Neural cell (in vitro differentiated cells): Measurements from ENCODE around the gene METTL8.

Source experiments
- EP300 ChIP-seq: fragments of 450-650 bp; conservative IDR thresholded peaks from 2 replicates; pipeline ENCODE4 v1.6.1; 2014; ENCODE audit warnings: antibody characterized with exemption, mild to moderate bottlenecking, moderate library complexity; ENCODE audit not compliant: poor library complexity, severe bottlenecking
- MXI1 ChIP-seq: fragments of 450-650 bp; conservative IDR thresholded peaks from 2 replicates; pipeline ENCODE4 v1.6.1; 2014; ENCODE audit warnings: antibody characterized with exemption, mild to moderate bottlenecking; ENCODE audit not compliant: poor library complexity, severe bottlenecking
- TF ChIP-seq, protein P1 (sequence below): IDR thresholded peaks from 2 replicates; pipeline ENCODE4 v1.6.1; 2012; ENCODE audit warnings: borderline replicate concordance
- TF ChIP-seq, protein P2 (sequence below): fragments of 450-650 bp; IDR thresholded peaks from 2 replicates; pipeline ENCODE4 v1.5.1; 2014; ENCODE audit warnings: antibody characterized with exemption, mild to moderate bottlenecking, moderate library complexity; ENCODE audit not compliant: poor library complexity, severe bottlenecking

DNA sequence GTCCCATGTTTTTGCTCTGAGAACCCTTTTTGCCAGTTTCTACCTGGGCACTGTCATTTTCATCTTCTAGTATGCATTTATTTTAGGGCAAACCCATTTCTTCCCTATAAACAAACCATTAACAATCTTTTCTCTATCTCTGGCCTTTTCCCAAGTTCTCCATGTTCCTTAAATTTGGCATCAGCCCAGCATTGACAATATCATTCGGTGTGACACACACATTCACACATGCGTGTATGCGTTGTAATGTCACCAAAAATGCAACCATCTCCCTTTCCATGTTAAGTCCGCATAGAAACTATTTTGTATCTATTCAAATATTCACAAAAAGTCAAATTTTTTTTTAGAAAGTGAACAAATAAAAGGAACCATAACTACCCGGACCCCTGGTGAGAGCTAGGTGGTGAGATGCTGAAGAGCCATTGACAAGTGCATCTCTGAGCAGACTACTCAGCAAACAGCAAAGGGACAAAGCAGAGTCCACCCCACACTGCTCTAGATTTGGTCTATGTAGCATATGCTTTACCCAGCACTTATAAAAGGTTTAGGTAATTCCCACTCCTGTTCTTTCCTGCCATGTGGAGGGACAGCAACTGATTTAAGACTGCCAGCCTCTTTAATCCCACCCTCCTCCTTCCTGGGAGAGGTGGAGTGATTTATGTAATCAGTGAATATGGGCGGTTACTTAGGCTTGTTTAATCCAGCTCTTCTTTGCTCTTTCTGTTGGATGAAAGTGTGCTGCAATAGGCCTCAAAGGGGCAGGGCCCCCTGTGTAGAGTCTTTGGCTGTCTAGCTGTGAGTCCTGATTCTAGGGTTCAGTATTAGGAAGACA, 124.1 kb downstream of the METTL8 start:
- TF ChIP-seq, protein P1, sequence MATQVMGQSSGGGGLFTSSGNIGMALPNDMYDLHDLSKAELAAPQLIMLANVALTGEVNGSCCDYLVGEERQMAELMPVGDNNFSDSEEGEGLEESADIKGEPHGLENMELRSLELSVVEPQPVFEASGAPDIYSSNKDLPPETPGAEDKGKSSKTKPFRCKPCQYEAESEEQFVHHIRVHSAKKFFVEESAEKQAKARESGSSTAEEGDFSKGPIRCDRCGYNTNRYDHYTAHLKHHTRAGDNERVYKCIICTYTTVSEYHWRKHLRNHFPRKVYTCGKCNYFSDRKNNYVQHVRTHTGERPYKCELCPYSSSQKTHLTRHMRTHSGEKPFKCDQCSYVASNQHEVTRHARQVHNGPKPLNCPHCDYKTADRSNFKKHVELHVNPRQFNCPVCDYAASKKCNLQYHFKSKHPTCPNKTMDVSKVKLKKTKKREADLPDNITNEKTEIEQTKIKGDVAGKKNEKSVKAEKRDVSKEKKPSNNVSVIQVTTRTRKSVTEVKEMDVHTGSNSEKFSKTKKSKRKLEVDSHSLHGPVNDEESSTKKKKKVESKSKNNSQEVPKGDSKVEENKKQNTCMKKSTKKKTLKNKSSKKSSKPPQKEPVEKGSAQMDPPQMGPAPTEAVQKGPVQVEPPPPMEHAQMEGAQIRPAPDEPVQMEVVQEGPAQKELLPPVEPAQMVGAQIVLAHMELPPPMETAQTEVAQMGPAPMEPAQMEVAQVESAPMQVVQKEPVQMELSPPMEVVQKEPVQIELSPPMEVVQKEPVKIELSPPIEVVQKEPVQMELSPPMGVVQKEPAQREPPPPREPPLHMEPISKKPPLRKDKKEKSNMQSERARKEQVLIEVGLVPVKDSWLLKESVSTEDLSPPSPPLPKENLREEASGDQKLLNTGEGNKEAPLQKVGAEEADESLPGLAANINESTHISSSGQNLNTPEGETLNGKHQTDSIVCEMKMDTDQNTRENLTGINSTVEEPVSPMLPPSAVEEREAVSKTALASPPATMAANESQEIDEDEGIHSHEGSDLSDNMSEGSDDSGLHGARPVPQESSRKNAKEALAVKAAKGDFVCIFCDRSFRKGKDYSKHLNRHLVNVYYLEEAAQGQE, result no peak
- TF ChIP-seq, protein P2, sequence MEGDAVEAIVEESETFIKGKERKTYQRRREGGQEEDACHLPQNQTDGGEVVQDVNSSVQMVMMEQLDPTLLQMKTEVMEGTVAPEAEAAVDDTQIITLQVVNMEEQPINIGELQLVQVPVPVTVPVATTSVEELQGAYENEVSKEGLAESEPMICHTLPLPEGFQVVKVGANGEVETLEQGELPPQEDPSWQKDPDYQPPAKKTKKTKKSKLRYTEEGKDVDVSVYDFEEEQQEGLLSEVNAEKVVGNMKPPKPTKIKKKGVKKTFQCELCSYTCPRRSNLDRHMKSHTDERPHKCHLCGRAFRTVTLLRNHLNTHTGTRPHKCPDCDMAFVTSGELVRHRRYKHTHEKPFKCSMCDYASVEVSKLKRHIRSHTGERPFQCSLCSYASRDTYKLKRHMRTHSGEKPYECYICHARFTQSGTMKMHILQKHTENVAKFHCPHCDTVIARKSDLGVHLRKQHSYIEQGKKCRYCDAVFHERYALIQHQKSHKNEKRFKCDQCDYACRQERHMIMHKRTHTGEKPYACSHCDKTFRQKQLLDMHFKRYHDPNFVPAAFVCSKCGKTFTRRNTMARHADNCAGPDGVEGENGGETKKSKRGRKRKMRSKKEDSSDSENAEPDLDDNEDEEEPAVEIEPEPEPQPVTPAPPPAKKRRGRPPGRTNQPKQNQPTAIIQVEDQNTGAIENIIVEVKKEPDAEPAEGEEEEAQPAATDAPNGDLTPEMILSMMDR, result no peak
- no peak for TF ChIP-seq MXI1
- no peak for TF ChIP-seq EP300
